H9 (cell line): Measurements from ENCODE around the gene GFM1. TPM values are rescaled to one million over a fixed set of nuclear protein-coding genes. Genes with fewer than 3 reads are reported as not detected.

Experiments used
- DNase-seq: peaks from one replicate; pipeline ENCODE4 v3.0.0-alpha.2; 2017
- H2AFZ ChIP-seq: one replicate; pipeline ENCODE4 v1.6.1; 2013; ENCODE audit warnings: mild to moderate bottlenecking, low read length, control low read depth, moderate library complexity
- H2AK5ac ChIP-seq: 2 replicates; pipeline ENCODE4 v1.6.1; 2013; ENCODE audit warnings: low read length, control low read depth, mixed read lengths; ENCODE audit not compliant: insufficient read length
- H2BK120ac ChIP-seq: one replicate; pipeline ENCODE4 v1.6.1; 2013; ENCODE audit warnings: low read depth, mild to moderate bottlenecking, low read length, control low read depth, inconsistent platforms; ENCODE audit not compliant: poor library complexity, severe bottlenecking
- H2BK12ac ChIP-seq: 2 replicates; pipeline ENCODE4 v1.6.1; 2013; ENCODE audit warnings: low read length, control low read depth, mixed read lengths, low read depth; ENCODE audit not compliant: insufficient read length
- H2BK15ac ChIP-seq: 2 replicates; pipeline ENCODE4 v1.6.1; 2013; ENCODE audit warnings: low read depth, low read length, control low read depth
- H2BK20ac ChIP-seq: one replicate; pipeline ENCODE4 v1.6.1; 2013; ENCODE audit warnings: low read depth, mild to moderate bottlenecking, low read length, control low read depth, inconsistent platforms; ENCODE audit not compliant: poor library complexity, severe bottlenecking
- H2BK5ac ChIP-seq: 2 replicates; pipeline ENCODE4 v1.6.1; 2013; ENCODE audit warnings: low read length, control low read depth, mixed read lengths; ENCODE audit not compliant: insufficient read length
- H3K14ac ChIP-seq: 2 replicates; pipeline ENCODE4 v1.6.1; 2013; ENCODE audit warnings: low read length, control low read depth; ENCODE audit not compliant: insufficient read depth
- H3K18ac ChIP-seq: 2 replicates; pipeline ENCODE4 v1.6.1; 2013; ENCODE audit warnings: low read depth, mild to moderate bottlenecking, mixed read lengths, low read length, control low read depth; ENCODE audit not compliant: insufficient read length
- H3K23ac ChIP-seq: 2 replicates; pipeline ENCODE4 v1.6.1; 2013; ENCODE audit warnings: low read length, control low read depth, mixed read lengths, low read depth; ENCODE audit not compliant: insufficient read length
- H3K23me2 ChIP-seq: 2 replicates; pipeline ENCODE4 v1.6.1; 2013; ENCODE audit warnings: low read depth, mild to moderate bottlenecking, mixed read lengths, low read length, control low read depth; ENCODE audit not compliant: insufficient read length, poor library complexity, severe bottlenecking
- H3K27ac ChIP-seq: 2 replicates; pipeline ENCODE4 v1.5.1; 2013; ENCODE audit warnings: low read length, control low read depth, mixed read lengths, low read depth; ENCODE audit not compliant: insufficient read length
- H3K27me3 ChIP-seq: 2 replicates; pipeline ENCODE4 v1.6.1; 2013; ENCODE audit warnings: low read length, control low read depth, inconsistent platforms; ENCODE audit not compliant: insufficient read depth
- H3K4ac ChIP-seq: 2 replicates; pipeline ENCODE4 v1.6.1; 2013; ENCODE audit warnings: low read depth, mild to moderate bottlenecking, control low read depth, inconsistent platforms, low read length, moderate library complexity
- H3K4me1 ChIP-seq: 2 replicates; pipeline ENCODE4 v1.6.1; 2013; ENCODE audit warnings: low read length, control low read depth, inconsistent platforms; ENCODE audit not compliant: insufficient read depth
- H3K4me2 ChIP-seq: 2 replicates; pipeline ENCODE4 v1.6.1; 2013; ENCODE audit warnings: low read length, control low read depth, mixed read lengths; ENCODE audit not compliant: insufficient read length, insufficient read depth
- H3K56ac ChIP-seq: 2 replicates; pipeline ENCODE4 v1.6.1; 2013; ENCODE audit warnings: low read depth, mild to moderate bottlenecking, mixed read lengths, low read length, control low read depth; ENCODE audit not compliant: insufficient read length
- H3K79me1 ChIP-seq: 2 replicates; pipeline ENCODE4 v1.6.1; 2013; ENCODE audit warnings: low read depth, mild to moderate bottlenecking, moderate library complexity, low read length, control low read depth, inconsistent platforms; ENCODE audit not compliant: insufficient read depth, poor library complexity, severe bottlenecking
- H3K79me2 ChIP-seq: 2 replicates; pipeline ENCODE4 v1.6.1; 2013; ENCODE audit warnings: low read length, control low read depth, inconsistent platforms; ENCODE audit not compliant: insufficient read depth
- H3K9ac ChIP-seq: 2 replicates; pipeline ENCODE4 v1.6.1; 2013; ENCODE audit warnings: low read length, control low read depth, mixed read lengths; ENCODE audit not compliant: insufficient read length; ENCODE audit errors: extremely low read depth
- H3K9me3 ChIP-seq: one replicate; pipeline ENCODE4 v1.6.1; 2013; ENCODE audit warnings: low read depth, low read length, inconsistent platforms; ENCODE audit not compliant: control insufficient read depth
- H3T11ph ChIP-seq: one replicate; pipeline ENCODE4 v1.6.1; 2013; ENCODE audit warnings: mild to moderate bottlenecking, low read length, control low read depth, inconsistent platforms
- H4K20me1 ChIP-seq: one replicate; pipeline ENCODE4 v1.6.1; 2013; ENCODE audit not compliant: control insufficient read depth, insufficient read length, insufficient read depth
- H4K5ac ChIP-seq: 2 replicates; pipeline ENCODE4 v1.6.1; 2013; ENCODE audit warnings: low read depth, mild to moderate bottlenecking, mixed read lengths, low read length, control low read depth; ENCODE audit not compliant: insufficient read length
- H4K8ac ChIP-seq: replicated peaks from 2 replicates; pipeline ENCODE4 v1.6.1; 2013; ENCODE audit warnings: low read length, control low read depth, mixed read lengths, low read depth; ENCODE audit not compliant: insufficient read length
- H4K91ac ChIP-seq: 2 replicates; pipeline ENCODE4 v1.6.1; 2013; ENCODE audit warnings: low read depth, mild to moderate bottlenecking, moderate library complexity, mixed read lengths, low read length, control low read depth; ENCODE audit not compliant: insufficient read length
- H3K27ac Mint-ChIP-seq, 3 experiments: 2 replicates in 2 of 3; 3 replicates in 1 of 3; pipeline ENCODE4 v1.8.0; 2020 to 2021; ENCODE audit warnings: mixed read lengths in 3 of 3, mild to moderate bottlenecking in 1 of 3, moderate library complexity in 1 of 3
- H3K27me3 Mint-ChIP-seq: 2 replicates; pipeline ENCODE4 v1.8.0; 2021; ENCODE audit warnings: low read depth, mild to moderate bottlenecking, moderate library complexity, mixed read lengths
- H3K36me3 Mint-ChIP-seq, 3 experiments: 2 replicates in 2 of 3; 3 replicates in 1 of 3; pipeline ENCODE4 v1.8.0; 2020 to 2021; ENCODE audit warnings: low read depth in 3 of 3, mixed read lengths in 3 of 3; ENCODE audit not compliant: insufficient read depth in 1 of 3
- H3K4me1 Mint-ChIP-seq, 2 experiments: 2 replicates each; pipeline ENCODE4 v1.8.0; 2020; ENCODE audit warnings: mixed read lengths in 2 of 2
- H3K4me3 Mint-ChIP-seq, 2 experiments: 2 replicates in 1 of 2; 3 replicates in 1 of 2; pipeline ENCODE4 v1.8.0; 2020 to 2021; ENCODE audit warnings: mild to moderate bottlenecking in 2 of 2, mixed read lengths in 2 of 2, moderate library complexity in 1 of 2
- H3K9me3 Mint-ChIP-seq, 2 experiments: 2 replicates in 1 of 2; 3 replicates in 1 of 2; pipeline ENCODE4 v1.8.0; 2020; ENCODE audit warnings: mild to moderate bottlenecking in 2 of 2, mixed read lengths in 2 of 2, moderate library complexity in 1 of 2
- CTCF ChIP-seq: fragments of 200-600 bp; sonication (generic); conservative IDR thresholded peaks from 3 replicates; pipeline ENCODE4 v1.8.0; 2021; ENCODE audit warnings: antibody characterized with exemption, mild to moderate bottlenecking
- WGBS: extraction: QIAGEN DNeasy Blood & Tissue Kit; methylation state at CpG from one replicate; pipeline ENCODE4 v1.1.7; 2013; ENCODE audit warnings: missing lambda C conversion rate, low lambda C conversion rate, mixed read lengths; ENCODE audit not compliant: insufficient read length; ENCODE audit errors: extremely low coverage; 5-methylcytosine and 5-hydroxymethylcytosine counted together
- total RNA-seq: library from RNA; stranded (reverse); gene quantifications from 2 replicates; pipeline ENCODE4 v1.2.1, GENCODE V29; 2021

Gene GFM1
- total RNA-seq, 1 experiment from 2014 or later, result 47.1 TPM

- no peak overlapping the region for H2BK20ac ChIP-seq
- H2AK5ac ChIP-seq, result no peak overlapping the region
- no peak overlapping the region for H4K5ac ChIP-seq
- no peak overlapping the region for H3K4me3 Mint-ChIP-seq
- H2AFZ ChIP-seq, result no peak overlapping the region
- H2BK120ac ChIP-seq, result no peak overlapping the region
- H3K79me2 ChIP-seq, result no peaks in the 10 kb centered on the region
- no peak overlapping the region for H2BK12ac ChIP-seq
- DNase-seq, result no peak
- no peak overlapping the region for H3K27ac Mint-ChIP-seq
- H3K27me3 ChIP-seq, result no peaks in the 10 kb centered on the region
- no peaks in the 10 kb centered on the region for H3K9me3 ChIP-seq
- H4K8ac ChIP-seq, result no peak overlapping the region
- H3K23me2 ChIP-seq, result no peaks in the 10 kb centered on the region
- H3K79me1 ChIP-seq, result no peaks in the 10 kb centered on the region
- H3K18ac ChIP-seq, result no peak overlapping the region
- H3T11ph ChIP-seq, result no peak overlapping the region
- H2BK5ac ChIP-seq, result no peak overlapping the region
- no peak overlapping the region for H2BK15ac ChIP-seq
- H3K56ac ChIP-seq, result no peak overlapping the region
- no peaks in the 10 kb centered on the region for H4K20me1 ChIP-seq
- H3K23ac ChIP-seq, result no peak overlapping the region
- no peak overlapping the region for H3K4ac ChIP-seq
- H3K9me3 Mint-ChIP-seq, result no peaks in the 10 kb centered on the region
- TF ChIP-seq CTCF, result no peak
- no peaks in the 10 kb centered on the region for H3K4me1 ChIP-seq
- WGBS, result no CpG with 5 or more reads among the region's 4 CpGs
- H3K27ac ChIP-seq, result no peak overlapping the region
- H3K14ac ChIP-seq, result no peak overlapping the region
- peaks cover 0 to 14% (median 2%) of the 10 kb centered on the region in 3 experiments; a peak in 3 of 7 replicates for H3K36me3 Mint-ChIP-seq
- H3K4me1 Mint-ChIP-seq, result peaks cover 15 to 17% of the 10 kb centered on the region in 2 experiments
- H4K91ac ChIP-seq, result no peak overlapping the region
- H3K9ac ChIP-seq, result no peak overlapping the region
- H3K27me3 Mint-ChIP-seq, result no peaks in the 10 kb centered on the region
- no peak overlapping the region for H3K4me2 ChIP-seq
Observed at GRCh38 chr3:158710601-158711000, 66.3 kb downstream of the GFM1 start.
